HepG2 (cell line): ENCODE measurements around the gene CDK1. TPM values are rescaled to one million over a fixed set of nuclear protein-coding genes. Genes with fewer than 3 reads are reported as not detected.
A peak's percentile ranks its signal among the peaks of the same experiment; 100 is the strongest.

Experiments
- CEBPZ ChIP-seq: IDR thresholded peaks from 2 replicates; pipeline ENCODE4 v1.6.1; 2012; ENCODE audit warnings: low read length, improper control_type of control experiment
- HNF4A ChIP-seq: sonication (generic); formaldehyde crosslinking; IDR thresholded peaks from 2 replicates; pipeline ENCODE4 v1.4.0; 2020; ENCODE audit warnings: missing genetic modification reagents
- MIXL1 ChIP-seq: IDR thresholded peaks from 2 replicates; pipeline ENCODE4 v1.6.1; 2016
- MTA1 ChIP-seq: sonication (generic); formaldehyde crosslinking; IDR thresholded peaks from 2 replicates; pipeline ENCODE4 v1.4.0; 2020; ENCODE audit warnings: missing genetic modification reagents, mild to moderate bottlenecking, borderline replicate concordance
- PHF21A ChIP-seq: sonication (generic); formaldehyde crosslinking; IDR thresholded peaks from 2 replicates; pipeline ENCODE4 v1.5.0; 2020; ENCODE audit warnings: mild to moderate bottlenecking, missing genetic modification reagents
- SOX13 ChIP-seq, 3 experiments: fragments of 450-650 bp in 1 of 3; sonication (generic) in 1 of 3; formaldehyde crosslinking in 1 of 3; IDR thresholded peaks in 2 of 3; conservative IDR thresholded peaks in 1 of 3; 2 replicates each; pipeline versions ENCODE4 v1.5.0 to v1.6.1; 2016 to 2020; ENCODE audit warnings: antibody characterized with exemption in 1 of 3, mild to moderate bottlenecking in 1 of 3, missing compliant biosample characterization in 1 of 3, missing genetic modification reagents in 1 of 3, moderate library complexity in 1 of 3
- SPEN ChIP-seq: sonication (generic); formaldehyde crosslinking; IDR thresholded peaks from 2 replicates; pipeline ENCODE4 v1.5.1; 2020; ENCODE audit warnings: low read depth, mild to moderate bottlenecking, missing genetic modification reagents
- TFE3 ChIP-seq: IDR thresholded peaks from 2 replicates; pipeline ENCODE4 v1.6.1; 2016
- ZNF180 ChIP-seq: sonication (generic); formaldehyde crosslinking; IDR thresholded peaks from 2 replicates; pipeline ENCODE4 v1.4.0; 2020; ENCODE audit warnings: low read depth, missing genetic modification reagents, borderline replicate concordance
- polyA plus RNA-seq, 8 experiments: library from polyadenylated mRNA; depleted of rRNA in 3 of 8; stranded (reverse) in 7 of 8; unstranded in 1 of 8; fragments of >200 nt; fragmentation: Illumina TruSeq in 4 of 8; extraction: Trizol in 4 of 8; gene quantifications; 2 replicates each; pipeline versions ENCODE4 v1.2.1 to v1.2.3, GENCODE V29; 2011 to 2016; ENCODE audit warnings: low read depth in 4 of 8, missing spikeins in 1 of 8, mixed read lengths in 1 of 8; ENCODE audit not compliant: insufficient read depth in 1 of 8
- total RNA-seq, 5 experiments: library from RNA; depleted of rRNA; stranded (reverse); fragments of >200 nt; fragmentation: Illumina TruSeq; extraction: Trizol; gene quantifications; 2 replicates each; pipeline ENCODE4 v1.2.3, GENCODE V29; 2016; ENCODE audit warnings: low read depth in 1 of 5

CDK1 gene
- total and polyA plus RNA-seq, 2 of the 13 experiments (the other 11 are each of a cell fraction or from before 2014, with no cell fraction given) = 42.6 to 132 TPM

- no peak for TF ChIP-seq MIXL1 (CRISPR knock-in tag)
- peak; percentile 48; the same call in 1 of the 2 replicates for TF ChIP-seq TFE3 (CRISPR knock-in tag)
- no peak for TF ChIP-seq CEBPZ
- TF ChIP-seq SPEN (CRISPR knock-in tag) = no peak
- TF ChIP-seq PHF21A (CRISPR knock-in tag) = no peak
- 0 out of 2 replicates have a peak, but pooled peaks have one; percentile 5 for TF ChIP-seq HNF4A (CRISPR knock-in tag)
- TF ChIP-seq MTA1 (CRISPR knock-in tag) = no peak
- TF ChIP-seq SOX13 (IDR thresholded peaks at IDR 0.05) = no peak
- peak in 1 of 2 experiments; percentile 10; a peak in 1 of 4 replicates for TF ChIP-seq SOX13 (CRISPR knock-in tag; conservative IDR thresholded peaks at IDR 0.05 in 1 of 2, IDR thresholded peaks at IDR 0.05 in 1 of 2)
- no peak for TF ChIP-seq ZNF180 (CRISPR knock-in tag)
- TF ChIP-seq, all 625 proteins: peak for 5
Measured at GRCh38 chr10:60810437-60811182, 32.3 kb downstream of the CDK1 start (continued).
